Loucy (cell line): Measurements from ENCODE around the gene ZNF562.
"Not testable (repeated sequence)": the region's sequence is repeated elsewhere in the genome, so short reads cannot be mapped to it uniquely, and the experiment has no call there.

Experiments
- H2AFZ ChIP-seq: fragments of 200-600 bp; sonication (generic); 2 replicates; pipeline ENCODE4 v1.6.0; 2016; ENCODE audit warnings: antibody characterized with exemption, mild to moderate bottlenecking, low read length, moderate library complexity
- H3F3A ChIP-seq: fragments of 200-600 bp; 2 replicates; pipeline ENCODE4 v1.6.0; 2016; ENCODE audit warnings: antibody characterized with exemption, low read depth, mild to moderate bottlenecking
- H3K27me3 ChIP-seq: fragments of 200-600 bp; sonication (generic); 2 replicates; pipeline ENCODE4 v1.6.1; 2014; ENCODE audit warnings: low read length, mild to moderate bottlenecking; ENCODE audit not compliant: insufficient read depth, poor library complexity, severe bottlenecking
- H3K36me3 ChIP-seq: fragments of 200-600 bp; sonication (generic); 2 replicates; pipeline ENCODE4 v1.6.1; 2016; ENCODE audit warnings: low read length; ENCODE audit not compliant: insufficient read depth
- H3K4me1 ChIP-seq: fragments of 200-600 bp; sonication (generic); 2 replicates; pipeline ENCODE4 v1.5.1; 2014; ENCODE audit warnings: low read length, mild to moderate bottlenecking; ENCODE audit not compliant: insufficient read depth, poor library complexity, severe bottlenecking
- H3K4me2 ChIP-seq: fragments of 200-600 bp; sonication (generic); 2 replicates; pipeline ENCODE4 v1.6.0; 2014; ENCODE audit warnings: antibody characterized with exemption, low read length, low read depth, mild to moderate bottlenecking; ENCODE audit not compliant: poor library complexity, severe bottlenecking
- H3K4me3 ChIP-seq: fragments of 200-600 bp; sonication (generic); 2 replicates; pipeline ENCODE4 v1.5.1; 2014; ENCODE audit warnings: low read length, mild to moderate bottlenecking, mixed read lengths; ENCODE audit not compliant: poor library complexity, severe bottlenecking
- H3K79me2 ChIP-seq: fragments of 200-600 bp; sonication (generic); 2 replicates; pipeline ENCODE4 v1.6.1; 2014; ENCODE audit warnings: low read length; ENCODE audit not compliant: insufficient read depth
- H3K9ac ChIP-seq: fragments of 200-600 bp; sonication (generic); 2 replicates; pipeline ENCODE4 v1.6.0; 2014; ENCODE audit warnings: mild to moderate bottlenecking, low read depth, low read length, moderate library complexity; ENCODE audit not compliant: poor library complexity, severe bottlenecking
- H3K9me2 ChIP-seq: fragments of 200-600 bp; sonication (generic); replicated peaks from 2 replicates; pipeline ENCODE4 v1.6.1; 2016; ENCODE audit warnings: low read depth, low read length, mixed read lengths
- H3K9me3 ChIP-seq: fragments of 200-600 bp; sonication (generic); 2 replicates; pipeline ENCODE4 v1.6.1; 2014; ENCODE audit warnings: mild to moderate bottlenecking, antibody characterized with exemption, low read length, low read depth; ENCODE audit not compliant: insufficient read depth
- H4K20me1 ChIP-seq: fragments of 200-600 bp; sonication (generic); 2 replicates; pipeline ENCODE4 v1.6.0; 2014; ENCODE audit warnings: antibody characterized with exemption, low read length, mild to moderate bottlenecking; ENCODE audit not compliant: insufficient read depth, poor library complexity, severe bottlenecking
- EZH2phosphoT487 ChIP-seq: fragments of 200-600 bp; IDR thresholded peaks from 2 replicates; pipeline ENCODE4 v1.6.1; 2018; ENCODE audit warnings: antibody characterized with exemption, mild to moderate bottlenecking, moderate library complexity, borderline replicate concordance
- TF ChIP-seq, protein P1 (sequence below): fragments of 200-600 bp; sonication (generic); conservative IDR thresholded peaks from 2 replicates; pipeline ENCODE4 v1.5.1; 2014; ENCODE audit warnings: mild to moderate bottlenecking, antibody characterized with exemption, low read length

Gene ZNF562

DNA sequence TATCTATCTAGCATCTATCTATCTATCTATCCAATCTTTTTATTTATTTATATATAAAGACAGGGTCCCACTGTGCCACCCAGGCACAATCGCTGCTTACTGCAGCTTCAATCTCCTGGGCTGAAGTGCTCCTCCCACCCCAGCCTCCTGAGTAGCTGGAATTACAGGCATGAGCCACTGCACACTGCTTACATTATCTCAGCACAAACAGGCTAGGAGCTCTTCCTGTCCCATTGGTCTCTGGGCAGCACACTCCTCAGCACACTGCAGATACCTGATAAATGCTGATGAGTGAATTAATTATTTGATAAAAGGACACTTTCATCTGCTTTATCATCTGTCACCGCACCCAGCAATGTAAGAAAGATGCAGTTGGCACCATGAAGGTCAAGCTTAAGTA is 16.1 kb downstream of the ZNF562 start:
- Histone ChIP-seq H3K4me1 (no peaks in the 10 kb centered on the region), H4K20me1 (no peaks in the 10 kb centered on the region), H3F3A (no peaks in the 10 kb centered on the region), H3K79me2 (no peaks in the 10 kb centered on the region), H3K9me3 (no peaks in the 10 kb centered on the region), H2AFZ (no peak overlapping the region), H3K4me2 (no peak overlapping the region), H3K4me3 (no peak overlapping the region), H3K9ac (no peak overlapping the region), H3K9me2 (no peaks in the 10 kb centered on the region), H3K27me3 (no peaks in the 10 kb centered on the region), H3K36me3 (peaks cover 3% of the 10 kb centered on the region; the same call in 1 of the 2 replicates)
- TF ChIP-seq, protein P1, sequence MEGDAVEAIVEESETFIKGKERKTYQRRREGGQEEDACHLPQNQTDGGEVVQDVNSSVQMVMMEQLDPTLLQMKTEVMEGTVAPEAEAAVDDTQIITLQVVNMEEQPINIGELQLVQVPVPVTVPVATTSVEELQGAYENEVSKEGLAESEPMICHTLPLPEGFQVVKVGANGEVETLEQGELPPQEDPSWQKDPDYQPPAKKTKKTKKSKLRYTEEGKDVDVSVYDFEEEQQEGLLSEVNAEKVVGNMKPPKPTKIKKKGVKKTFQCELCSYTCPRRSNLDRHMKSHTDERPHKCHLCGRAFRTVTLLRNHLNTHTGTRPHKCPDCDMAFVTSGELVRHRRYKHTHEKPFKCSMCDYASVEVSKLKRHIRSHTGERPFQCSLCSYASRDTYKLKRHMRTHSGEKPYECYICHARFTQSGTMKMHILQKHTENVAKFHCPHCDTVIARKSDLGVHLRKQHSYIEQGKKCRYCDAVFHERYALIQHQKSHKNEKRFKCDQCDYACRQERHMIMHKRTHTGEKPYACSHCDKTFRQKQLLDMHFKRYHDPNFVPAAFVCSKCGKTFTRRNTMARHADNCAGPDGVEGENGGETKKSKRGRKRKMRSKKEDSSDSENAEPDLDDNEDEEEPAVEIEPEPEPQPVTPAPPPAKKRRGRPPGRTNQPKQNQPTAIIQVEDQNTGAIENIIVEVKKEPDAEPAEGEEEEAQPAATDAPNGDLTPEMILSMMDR: no peak
- no peak for TF ChIP-seq EZH2phosphoT487

DNA sequence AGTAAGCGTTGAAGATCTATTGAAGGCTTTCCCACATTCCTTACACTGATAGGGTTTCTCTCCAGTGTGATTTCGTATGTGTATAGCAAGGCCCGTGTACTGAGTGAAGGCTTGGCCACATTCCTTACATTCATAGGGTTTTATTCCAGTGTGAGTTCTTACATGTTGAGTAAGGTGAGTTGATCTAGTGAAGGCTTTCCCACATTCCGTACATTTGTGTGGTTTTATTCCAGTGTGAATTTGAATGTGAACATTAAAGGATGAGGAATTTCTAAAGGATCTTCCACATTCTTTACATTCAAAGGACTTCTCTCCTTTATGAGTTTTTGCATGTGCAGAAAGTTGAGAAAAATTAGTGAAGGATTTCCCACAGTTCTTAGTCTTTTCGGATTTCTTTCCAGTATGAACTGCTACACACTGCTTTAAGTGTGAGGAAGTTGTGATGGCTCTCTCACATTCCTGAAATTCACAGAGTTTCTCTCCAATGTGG is 21.8 kb downstream of the ZNF562 start:
- H3K4me3 ChIP-seq, H2AFZ ChIP-seq, H3K9me3 ChIP-seq, H3F3A ChIP-seq, H4K20me1 ChIP-seq, H3K27me3 ChIP-seq, H3K79me2 ChIP-seq, H3K4me2 ChIP-seq, H3K9ac ChIP-seq, H3K4me1 ChIP-seq, H3K9me2 ChIP-seq: not testable (repeated sequence)
- peaks cover 24% of the 10 kb centered on the region; the same call in 1 of the 2 replicates for H3K36me3 ChIP-seq

DNA sequence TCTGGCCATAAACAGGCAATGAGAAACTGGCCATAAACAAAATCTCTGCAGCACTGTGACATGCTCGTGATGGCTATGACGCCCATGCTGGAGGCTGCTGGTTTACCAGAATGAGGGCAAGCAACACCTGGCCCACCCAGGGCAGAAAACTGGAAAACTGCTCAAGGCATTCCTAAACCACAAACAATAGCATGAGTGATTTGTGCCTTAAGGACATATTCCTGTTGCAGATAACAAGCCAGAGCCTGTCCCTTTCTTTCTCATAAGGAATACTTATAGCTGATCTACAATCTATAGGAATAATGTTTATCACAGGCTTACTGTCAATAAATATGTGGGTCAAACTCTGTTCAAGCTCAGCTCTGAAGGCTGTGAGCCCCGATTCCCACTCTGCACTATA is 23.4 kb downstream of the ZNF562 start:
- not testable (repeated sequence) for H3K4me3 ChIP-seq, H4K20me1 ChIP-seq, H3F3A ChIP-seq, H3K79me2 ChIP-seq, H3K27me3 ChIP-seq, H3K9me3 ChIP-seq, H3K9me2 ChIP-seq, H3K4me1 ChIP-seq, H2AFZ ChIP-seq, H3K9ac ChIP-seq, H3K4me2 ChIP-seq
- peaks cover 24% of the 10 kb centered on the region; the same call in 1 of the 2 replicates for H3K36me3 ChIP-seq

DNA sequence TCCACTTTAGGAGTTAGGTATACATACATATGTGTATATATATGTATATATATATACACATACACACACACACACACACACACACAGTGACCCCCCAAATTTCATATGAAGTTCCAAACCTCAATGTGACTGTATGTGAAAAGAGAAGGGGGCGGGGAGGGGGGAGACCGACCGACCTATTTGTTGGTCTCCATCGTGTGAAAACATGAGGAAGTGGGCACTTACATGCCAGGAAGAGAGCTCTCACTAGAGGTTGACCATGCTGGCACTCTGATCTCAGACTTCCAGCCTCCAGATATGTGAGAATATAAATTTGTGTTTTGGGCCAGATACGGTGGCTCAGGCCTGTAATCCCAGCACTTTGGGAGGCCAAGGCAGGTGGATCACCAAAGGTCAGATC is 24.6 kb downstream of the ZNF562 start:
- no peaks in the 10 kb centered on the region for H4K20me1 ChIP-seq
- no peak overlapping the region for H3K9ac ChIP-seq
- H3K9me2 ChIP-seq: no peaks in the 10 kb centered on the region
- peaks cover 7% of the 10 kb centered on the region; the same call in 1 of the 2 replicates for H3K9me3 ChIP-seq
- peaks cover 21% of the 10 kb centered on the region; the same call in 1 of the 2 replicates for H3K36me3 ChIP-seq
- H3K4me1 ChIP-seq: no peaks in the 10 kb centered on the region
- no peak overlapping the region for H3K4me3 ChIP-seq
- H3K4me2 ChIP-seq: no peak overlapping the region
- no peak overlapping the region for H2AFZ ChIP-seq
- H3K79me2 ChIP-seq: no peaks in the 10 kb centered on the region
- no peak for TF ChIP-seq EZH2phosphoT487
- TF ChIP-seq, protein P1: no peak
- no peaks in the 10 kb centered on the region for H3K27me3 ChIP-seq
- no peaks in the 10 kb centered on the region for H3F3A ChIP-seq
